HEK293 (cell line): ENCODE results near the gene CPA2.

Experiments
- EGR2 ChIP-seq: fragments of 450-650 bp; formaldehyde crosslinking; IDR thresholded peaks from 2 replicates; pipeline ENCODE4 v1.5.1; 2016; ENCODE audit warnings: low read depth, missing biosample characterization, missing genetic modification characterization
- SETDB1 ChIP-seq: IDR thresholded peaks from one replicate; pipeline ENCODE4 v1.6.1; 2017; ENCODE audit warnings: mild to moderate bottlenecking, low read length, moderate library complexity, mixed read lengths; ENCODE audit not compliant: insufficient read length
- ZBTB8A ChIP-seq: fragments of 450-650 bp; formaldehyde crosslinking; IDR thresholded peaks from 2 replicates; pipeline ENCODE4 v1.5.1; 2016; ENCODE audit warnings: missing biosample characterization, missing genetic modification characterization
- ZEB2 ChIP-seq: fragments of 450-650 bp; formaldehyde crosslinking; IDR thresholded peaks from 2 replicates; pipeline ENCODE4 v1.5.1; 2016; ENCODE audit warnings: missing biosample characterization, missing genetic modification characterization
- ZNF140 ChIP-seq: fragments of 450-650 bp; formaldehyde crosslinking; IDR thresholded peaks from 2 replicates; pipeline ENCODE4 v1.5.1; 2016; ENCODE audit warnings: missing biosample characterization, missing genetic modification characterization
- ZNF146 ChIP-seq: fragments of 450-650 bp; formaldehyde crosslinking; IDR thresholded peaks from 2 replicates; pipeline ENCODE4 v1.5.1; 2016; ENCODE audit warnings: missing biosample characterization, missing genetic modification characterization
- ZNF707 ChIP-seq: fragments of 450-650 bp; formaldehyde crosslinking; IDR thresholded peaks from 2 replicates; pipeline ENCODE4 v1.5.1; 2016; ENCODE audit warnings: missing biosample characterization, missing genetic modification characterization
- TF ChIP-seq, protein P1 (sequence below): fragments of 450-650 bp; formaldehyde crosslinking; IDR thresholded peaks from 2 replicates; pipeline ENCODE4 v1.5.1; 2016; ENCODE audit warnings: missing biosample characterization, missing genetic modification characterization
- TF ChIP-seq, protein P2 (sequence below): fragments of 450-650 bp; IDR thresholded peaks from 2 replicates; pipeline ENCODE4 v1.5.1; 2018; ENCODE audit warnings: missing biosample characterization, missing genetic modification characterization
- TF ChIP-seq, protein P3 (sequence below): fragments of 450-650 bp; formaldehyde crosslinking; IDR thresholded peaks from 2 replicates; pipeline ENCODE4 v1.5.1; 2016; ENCODE audit warnings: missing biosample characterization, missing genetic modification characterization, borderline replicate concordance
- TF ChIP-seq, protein P4 (sequence below): fragments of 450-650 bp; formaldehyde crosslinking; IDR thresholded peaks from 2 replicates; pipeline ENCODE4 v1.5.1; 2016; ENCODE audit warnings: missing biosample characterization, missing genetic modification characterization

DNA sequence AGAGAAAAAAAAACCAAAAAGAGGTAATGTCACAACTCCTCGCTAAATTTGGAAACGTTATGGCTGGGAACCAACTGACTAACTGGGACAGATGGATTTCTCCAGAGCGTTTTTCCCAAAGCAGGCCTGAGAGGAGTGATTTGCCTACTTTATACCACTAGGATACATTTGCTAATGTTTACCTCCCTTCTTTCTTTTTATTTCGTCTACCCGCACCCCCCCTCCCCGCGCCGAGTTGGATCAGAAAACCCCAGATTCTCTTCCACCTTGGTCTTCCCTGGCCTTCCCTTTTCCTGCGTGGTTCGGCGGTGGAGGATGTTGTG is 7.2 kb downstream of the CPA2 start:
- TF ChIP-seq ZBTB8A (tag by site-specific recombination) (no peak), ZEB2 (tag by site-specific recombination) (no peak), EGR2 (tag by site-specific recombination) (no peak), ZNF707 (tag by site-specific recombination) (no peak), ZNF140 (tag by site-specific recombination) (no peak), SETDB1 (no peak), ZNF146 (no peak)
- TF ChIP-seq, protein P1, sequence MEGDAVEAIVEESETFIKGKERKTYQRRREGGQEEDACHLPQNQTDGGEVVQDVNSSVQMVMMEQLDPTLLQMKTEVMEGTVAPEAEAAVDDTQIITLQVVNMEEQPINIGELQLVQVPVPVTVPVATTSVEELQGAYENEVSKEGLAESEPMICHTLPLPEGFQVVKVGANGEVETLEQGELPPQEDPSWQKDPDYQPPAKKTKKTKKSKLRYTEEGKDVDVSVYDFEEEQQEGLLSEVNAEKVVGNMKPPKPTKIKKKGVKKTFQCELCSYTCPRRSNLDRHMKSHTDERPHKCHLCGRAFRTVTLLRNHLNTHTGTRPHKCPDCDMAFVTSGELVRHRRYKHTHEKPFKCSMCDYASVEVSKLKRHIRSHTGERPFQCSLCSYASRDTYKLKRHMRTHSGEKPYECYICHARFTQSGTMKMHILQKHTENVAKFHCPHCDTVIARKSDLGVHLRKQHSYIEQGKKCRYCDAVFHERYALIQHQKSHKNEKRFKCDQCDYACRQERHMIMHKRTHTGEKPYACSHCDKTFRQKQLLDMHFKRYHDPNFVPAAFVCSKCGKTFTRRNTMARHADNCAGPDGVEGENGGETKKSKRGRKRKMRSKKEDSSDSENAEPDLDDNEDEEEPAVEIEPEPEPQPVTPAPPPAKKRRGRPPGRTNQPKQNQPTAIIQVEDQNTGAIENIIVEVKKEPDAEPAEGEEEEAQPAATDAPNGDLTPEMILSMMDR (tag by site-specific recombination), result no peak
- TF ChIP-seq, protein P2, sequence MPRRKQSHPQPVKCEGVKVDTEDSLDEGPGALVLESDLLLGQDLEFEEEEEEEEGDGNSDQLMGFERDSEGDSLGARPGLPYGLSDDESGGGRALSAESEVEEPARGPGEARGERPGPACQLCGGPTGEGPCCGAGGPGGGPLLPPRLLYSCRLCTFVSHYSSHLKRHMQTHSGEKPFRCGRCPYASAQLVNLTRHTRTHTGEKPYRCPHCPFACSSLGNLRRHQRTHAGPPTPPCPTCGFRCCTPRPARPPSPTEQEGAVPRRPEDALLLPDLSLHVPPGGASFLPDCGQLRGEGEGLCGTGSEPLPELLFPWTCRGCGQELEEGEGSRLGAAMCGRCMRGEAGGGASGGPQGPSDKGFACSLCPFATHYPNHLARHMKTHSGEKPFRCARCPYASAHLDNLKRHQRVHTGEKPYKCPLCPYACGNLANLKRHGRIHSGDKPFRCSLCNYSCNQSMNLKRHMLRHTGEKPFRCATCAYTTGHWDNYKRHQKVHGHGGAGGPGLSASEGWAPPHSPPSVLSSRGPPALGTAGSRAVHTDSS, result no peak
- TF ChIP-seq, protein P3, sequence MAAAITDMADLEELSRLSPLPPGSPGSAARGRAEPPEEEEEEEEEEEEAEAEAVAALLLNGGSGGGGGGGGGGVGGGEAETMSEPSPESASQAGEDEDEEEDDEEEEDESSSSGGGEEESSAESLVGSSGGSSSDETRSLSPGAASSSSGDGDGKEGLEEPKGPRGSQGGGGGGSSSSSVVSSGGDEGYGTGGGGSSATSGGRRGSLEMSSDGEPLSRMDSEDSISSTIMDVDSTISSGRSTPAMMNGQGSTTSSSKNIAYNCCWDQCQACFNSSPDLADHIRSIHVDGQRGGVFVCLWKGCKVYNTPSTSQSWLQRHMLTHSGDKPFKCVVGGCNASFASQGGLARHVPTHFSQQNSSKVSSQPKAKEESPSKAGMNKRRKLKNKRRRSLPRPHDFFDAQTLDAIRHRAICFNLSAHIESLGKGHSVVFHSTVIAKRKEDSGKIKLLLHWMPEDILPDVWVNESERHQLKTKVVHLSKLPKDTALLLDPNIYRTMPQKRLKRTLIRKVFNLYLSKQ, result no peak
- TF ChIP-seq, protein P4, sequence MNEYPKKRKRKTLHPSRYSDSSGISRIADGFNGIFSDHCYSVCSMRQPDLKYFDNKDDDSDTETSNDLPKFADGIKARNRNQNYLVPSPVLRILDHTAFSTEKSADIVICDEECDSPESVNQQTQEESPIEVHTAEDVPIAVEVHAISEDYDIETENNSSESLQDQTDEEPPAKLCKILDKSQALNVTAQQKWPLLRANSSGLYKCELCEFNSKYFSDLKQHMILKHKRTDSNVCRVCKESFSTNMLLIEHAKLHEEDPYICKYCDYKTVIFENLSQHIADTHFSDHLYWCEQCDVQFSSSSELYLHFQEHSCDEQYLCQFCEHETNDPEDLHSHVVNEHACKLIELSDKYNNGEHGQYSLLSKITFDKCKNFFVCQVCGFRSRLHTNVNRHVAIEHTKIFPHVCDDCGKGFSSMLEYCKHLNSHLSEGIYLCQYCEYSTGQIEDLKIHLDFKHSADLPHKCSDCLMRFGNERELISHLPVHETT (tag by site-specific recombination), result no peak
